IMR-90 (cell line): ENCODE measurements around the gene SPTLC3. TPM values are rescaled to one million over a fixed set of nuclear protein-coding genes. Genes with fewer than 3 reads are reported as not detected.

ENCODE experiments used
- ATAC-seq: fragments of 200-7000 bp; cut with Tn5 transposase; 2 replicates; pipeline ENCODE4 v1.9.1; 2020; ENCODE audit warnings: low read depth, mild to moderate bottlenecking, moderate library complexity
- BruUV-seq: library from RNA; stranded (reverse); fragments of 400-500 nt; replicated peaks from 2 replicates; lab custom pipeline; 2021; lab: Mats Ljungman, UMichigan
- CTCF ChIA-PET: fragments of 300-600 bp; formaldehyde crosslinking; extraction: SDS; loops from one replicate; lab custom pipeline; 2021; ENCODE audit warnings: antibody characterized with exemption; lab: Yijun Ruan, JAX
- POLR2A ChIA-PET: fragments of 300-600 bp; sonication (Branson Sonifier 250); formaldehyde crosslinking; loops from one replicate; lab custom pipeline; 2022; ENCODE audit warnings: antibody characterized with exemption; ENCODE audit not compliant: unreplicated experiment; lab: Charles Lee
- DNase-seq: peaks from one replicate; pipeline ENCODE4 v3.0.0; 2013
- H2AFZ ChIP-seq: replicated peaks from 2 replicates; pipeline ENCODE3; 2013; ENCODE audit warnings: low read length, mild to moderate bottlenecking; ENCODE audit not compliant: poor library complexity
- H2AK5ac ChIP-seq: 2 replicates; pipeline ENCODE4 v1.6.1; 2013; ENCODE audit warnings: low read depth, low read length, inconsistent platforms
- H2AK9ac ChIP-seq: replicated peaks from 2 replicates; pipeline ENCODE3; 2013; ENCODE audit warnings: mild to moderate bottlenecking, low read depth, low read length, moderate library complexity; ENCODE audit not compliant: poor library complexity
- H2BK120ac ChIP-seq: 2 replicates; pipeline ENCODE4 v1.6.1; 2013; ENCODE audit warnings: low read depth, low read length, inconsistent platforms
- H2BK15ac ChIP-seq: 3 replicates; pipeline ENCODE4 v1.6.1; 2013; ENCODE audit warnings: low read depth, low read length, inconsistent platforms
- H2BK20ac ChIP-seq: 2 replicates; pipeline ENCODE4 v1.6.1; 2013; ENCODE audit warnings: low read depth, mild to moderate bottlenecking, inconsistent platforms, low read length, moderate library complexity
- H2BK5ac ChIP-seq: 2 replicates; pipeline ENCODE4 v1.6.1; 2013; ENCODE audit warnings: mild to moderate bottlenecking, low read depth, low read length, inconsistent platforms; ENCODE audit not compliant: poor library complexity, severe bottlenecking
- H3K14ac ChIP-seq: replicated peaks from 2 replicates; pipeline ENCODE4 v1.6.1; 2013; ENCODE audit warnings: low read depth, low read length, inconsistent platforms
- H3K18ac ChIP-seq: 2 replicates; pipeline ENCODE4 v1.6.1; 2013; ENCODE audit warnings: low read depth, low read length, control low read depth
- H3K23ac ChIP-seq: 2 replicates; pipeline ENCODE4 v1.6.1; 2013; ENCODE audit warnings: low read depth, low read length, inconsistent platforms
- H3K27ac ChIP-seq: 2 replicates; pipeline ENCODE4 v1.5.1; 2013; ENCODE audit warnings: mild to moderate bottlenecking, control low read depth, low read length; ENCODE audit not compliant: insufficient read depth
- H3K27me3 ChIP-seq: 2 replicates; pipeline ENCODE4 v1.6.1; 2013; ENCODE audit warnings: low read length; ENCODE audit not compliant: control insufficient read depth, insufficient read depth
- H3K36me3 ChIP-seq: 2 replicates; pipeline ENCODE4 v1.6.1; 2013; ENCODE audit warnings: low read length, mixed read lengths; ENCODE audit not compliant: control insufficient read depth, insufficient read depth
- H3K4ac ChIP-seq: 2 replicates; pipeline ENCODE4 v1.6.1; 2013; ENCODE audit warnings: low read depth, low read length, inconsistent platforms
- H3K4me1 ChIP-seq: 2 replicates; pipeline ENCODE4 v1.6.1; 2013; ENCODE audit warnings: low read length, mixed read lengths; ENCODE audit not compliant: control insufficient read depth, insufficient read depth
- H3K4me2 ChIP-seq: 2 replicates; pipeline ENCODE4 v1.6.1; 2013; ENCODE audit warnings: low read depth, mild to moderate bottlenecking, control low read depth, low read length, moderate library complexity
- H3K4me3 ChIP-seq: 2 replicates; pipeline ENCODE4 v1.5.1; 2013; ENCODE audit warnings: low read depth, mild to moderate bottlenecking, control low read depth, low read length, moderate library complexity; ENCODE audit not compliant: insufficient read depth
- H3K56ac ChIP-seq: 2 replicates; pipeline ENCODE4 v1.6.1; 2013; ENCODE audit warnings: low read length, inconsistent platforms; ENCODE audit not compliant: insufficient read depth; ENCODE audit errors: extremely low read depth
- H3K79me1 ChIP-seq, 2 experiments: 2 replicates each; pipeline ENCODE4 v1.6.1; 2013; ENCODE audit warnings: low read length in 2 of 2, inconsistent platforms in 1 of 2, low read depth in 1 of 2
- H3K9ac ChIP-seq: 2 replicates; pipeline ENCODE4 v1.6.1; 2013; ENCODE audit warnings: low read depth, low read length, control low read depth
- H3K9me1 ChIP-seq: 2 replicates; pipeline ENCODE4 v1.6.1; 2013; ENCODE audit warnings: low read length, inconsistent platforms; ENCODE audit not compliant: insufficient read depth
- H3K9me3 ChIP-seq: 2 replicates; pipeline ENCODE4 v1.6.1; 2013; ENCODE audit warnings: low read length; ENCODE audit not compliant: control insufficient read depth, insufficient read depth
- H4K20me1 ChIP-seq: 2 replicates; pipeline ENCODE4 v1.6.1; 2013; ENCODE audit warnings: low read length, inconsistent platforms; ENCODE audit not compliant: insufficient read depth
- H4K5ac ChIP-seq: 2 replicates; pipeline ENCODE4 v1.6.1; 2013; ENCODE audit warnings: mild to moderate bottlenecking, low read depth, low read length, control low read depth
- H4K8ac ChIP-seq, 2 experiments: 2 replicates each; pipeline ENCODE4 v1.6.1; 2013; ENCODE audit warnings: low read depth in 2 of 2, low read length in 2 of 2, control low read depth in 1 of 2, inconsistent platforms in 1 of 2
- H4K91ac ChIP-seq: 2 replicates; pipeline ENCODE4 v1.6.1; 2013; ENCODE audit warnings: low read depth, low read length, inconsistent platforms; ENCODE audit not compliant: insufficient read depth
- BHLHE40 ChIP-seq: fragments of 150-350 bp; IDR thresholded peaks from 2 replicates; pipeline ENCODE4 v1.6.1; 2016; ENCODE audit warnings: mild to moderate bottlenecking, low read depth, low read length
- CEBPB ChIP-seq: IDR thresholded peaks from 2 replicates; pipeline ENCODE4 v1.6.1; 2012; ENCODE audit warnings: low read depth, low read length, improper control_type of control experiment
- CTCF ChIP-seq: conservative IDR thresholded peaks from 2 replicates; pipeline ENCODE4 v1.5.1; 2012; ENCODE audit warnings: mild to moderate bottlenecking, low read depth, low read length, improper control_type of control experiment
- ELK1 ChIP-seq: fragments of 150-350 bp; IDR thresholded peaks from 2 replicates; pipeline ENCODE4 v1.6.1; 2016; ENCODE audit warnings: low read depth, mild to moderate bottlenecking, low read length, moderate library complexity, borderline replicate concordance
- FOS ChIP-seq: fragments of 150-350 bp; IDR thresholded peaks from 2 replicates; pipeline ENCODE4 v1.6.1; 2016; ENCODE audit warnings: low read depth, low read length
- MAFK ChIP-seq: IDR thresholded peaks from 2 replicates; pipeline ENCODE4 v1.6.1; 2012; ENCODE audit warnings: low read depth, low read length, improper control_type of control experiment
- MAZ ChIP-seq: IDR thresholded peaks from 2 replicates; pipeline ENCODE4 v1.6.1; 2012; ENCODE audit warnings: low read depth, mild to moderate bottlenecking, low read length, improper control_type of control experiment, moderate library complexity, borderline replicate concordance
- MXI1 ChIP-seq: IDR thresholded peaks from 2 replicates; pipeline ENCODE4 v1.6.1; 2012; ENCODE audit warnings: low read depth, mild to moderate bottlenecking, low read length, moderate library complexity, borderline replicate concordance
- NFE2L2 ChIP-seq: fragments of 150-350 bp; IDR thresholded peaks from 2 replicates; pipeline ENCODE4 v1.6.1; 2016; ENCODE audit warnings: low read depth, mild to moderate bottlenecking, low read length
- POLR2A ChIP-seq: IDR thresholded peaks from 2 replicates; pipeline ENCODE4 v1.6.1; 2012; ENCODE audit warnings: mild to moderate bottlenecking, low read depth, low read length
- RAD21 ChIP-seq: IDR thresholded peaks from 2 replicates; pipeline ENCODE4 v1.6.1; 2012; ENCODE audit warnings: low read length, improper control_type of control experiment
- RFX5 ChIP-seq: IDR thresholded peaks from 2 replicates; pipeline ENCODE4 v1.8.0; 2012; ENCODE audit warnings: low read depth, mild to moderate bottlenecking, low read length, moderate library complexity
- WGBS, 2 experiments: methylation state at CpG; one replicate each; pipeline versions ENCODE4 v1.1.5 to v1.1.7; 2013; ENCODE audit warnings: missing lambda C conversion rate in 2 of 2; ENCODE audit not compliant: insufficient read length in 1 of 2; ENCODE audit errors: extremely low coverage in 2 of 2; 5-methylcytosine and 5-hydroxymethylcytosine counted together
- dilution Hi-C: fragments of 300-500 bp; cut with HindIII; formaldehyde crosslinking; loops from one replicate; pipeline ENCODE4 v1.14.3; 2018; ENCODE audit warnings: low sequenced_read_pairs; ENCODE audit not compliant: unreplicated experiment
- in situ Hi-C: fragments of 300-500 bp; cut with MboI; formaldehyde crosslinking; loops from 3 replicates; pipeline ENCODE4 v1.14.3; 2019; ENCODE audit warnings: low sequenced_read_pairs, inconsistent platforms, mixed read lengths
- intact Hi-C: fragments of 100-400 bp; cut with micrococcal nuclease; formaldehyde crosslinking; loops from 2 replicates; pipeline ENCODE4 v1.10.0; 2022
- polyA plus RNA-seq, 3 experiments: library from polyadenylated mRNA; depleted of rRNA; stranded (reverse); fragments of >200 nt; gene quantifications; 2 replicates each; pipeline ENCODE4 v1.2.3, GENCODE V29; 2012; ENCODE audit warnings: low replicate concordance in 1 of 3
- total RNA-seq: library from RNA; depleted of rRNA; stranded (reverse); fragments of >200 nt; gene quantifications from 2 replicates; pipeline ENCODE4 v1.2.3, GENCODE V29; 2012

SPTLC3 gene
- total and polyA plus RNA-seq, 2 of the 4 experiments (the other 2 are of a cell fraction) = 0.44 to 1.6 TPM

GRCh38 chr20:13148961-13149360 lies 140.2 kb downstream of the SPTLC3 start:
- no peak overlapping the region for H3K27ac ChIP-seq
- H2AK5ac ChIP-seq = no peak overlapping the region
- H3K4me1 ChIP-seq = no peaks in the 10 kb centered on the region
- no peak overlapping the region for H2AK9ac ChIP-seq
- H4K5ac ChIP-seq = no peak overlapping the region
- no peaks in the 10 kb centered on the region for H3K79me1 ChIP-seq
- no peak for ATAC-seq
- no peaks in the 10 kb centered on the region for H4K20me1 ChIP-seq
- no peaks in the 10 kb centered on the region; the same call in 1 of the 2 replicates for H3K27me3 ChIP-seq
- dilution Hi-C loops = no loop called here
- no peak overlapping the region for H2BK15ac ChIP-seq
- no CpG with 5 or more reads among the region's 2 CpGs for WGBS, 2 experiments
- H3K36me3 ChIP-seq = no peaks in the 10 kb centered on the region
- no peak overlapping the region for H3K14ac ChIP-seq
- no peak overlapping the region for H3K56ac ChIP-seq
- TF ChIP-seq BHLHE40 (no peak), MAFK (no peak), FOS (no peak), MAZ (no peak), RAD21 (no peak), RFX5 (no peak), ELK1 (no peak), CEBPB (no peak), MXI1 (no peak), CTCF (no peak), POLR2A (no peak), NFE2L2 (no peak)
- H3K4ac ChIP-seq = no peak overlapping the region
- H3K9ac ChIP-seq = no peak overlapping the region
- in situ Hi-C loops = no loop called here
- no peaks in the 10 kb centered on the region for H3K9me3 ChIP-seq
- H2AFZ ChIP-seq = no peak overlapping the region
- no peak for DNase-seq
- ChIA-PET CTCF (no interaction called here), POLR2A (no interaction called here)
- H2BK5ac ChIP-seq = no peak overlapping the region
- H4K8ac ChIP-seq = no peak overlapping the region
- no peak overlapping the region for H3K23ac ChIP-seq
- H2BK20ac ChIP-seq = no peak overlapping the region
- no peak overlapping the region for H2BK120ac ChIP-seq
- H3K4me2 ChIP-seq = no peak overlapping the region
- no TSS peak for BruUV-seq
- H3K18ac ChIP-seq = no peak overlapping the region
- no peak overlapping the region for H4K91ac ChIP-seq
- H3K4me3 ChIP-seq = no peak overlapping the region
- H3K9me1 ChIP-seq = no peaks in the 10 kb centered on the region
- intact Hi-C loops = no loop called here
